HG02840 (cell line): ENCODE results near the gene PITRM1.

Source experiments
- ATAC-seq: cut with Tn5 transposase; IDR thresholded peaks from one replicate; pipeline ENCODE4 v1.9.1; 2021; ENCODE audit warnings: mild to moderate bottlenecking, moderate library complexity, moderate number of reproducible peaks; ENCODE audit not compliant: unreplicated experiment, low FRiP score

The PITRM1 gene

DNA sequence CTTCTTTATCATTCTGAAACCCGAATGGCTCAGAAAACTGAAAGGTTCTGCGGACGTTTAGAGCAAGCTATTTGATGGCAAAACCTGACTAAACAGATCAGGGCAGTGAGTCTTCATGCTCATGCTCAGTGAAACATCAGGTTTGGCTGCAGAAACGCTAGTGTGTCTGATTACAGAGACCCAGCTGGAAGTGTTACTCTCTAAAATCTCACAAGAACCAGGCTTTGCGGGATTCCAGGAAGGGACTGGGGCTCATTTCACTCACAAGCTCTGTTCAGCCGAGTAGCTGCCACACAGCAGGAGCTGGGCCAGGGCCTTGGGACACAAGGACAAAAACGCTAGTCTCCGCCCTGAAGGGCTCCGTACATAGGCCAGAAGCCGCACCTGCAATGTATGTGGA is 2.9 kb downstream of the PITRM1 start:
- no peak for ATAC-seq

DNA sequence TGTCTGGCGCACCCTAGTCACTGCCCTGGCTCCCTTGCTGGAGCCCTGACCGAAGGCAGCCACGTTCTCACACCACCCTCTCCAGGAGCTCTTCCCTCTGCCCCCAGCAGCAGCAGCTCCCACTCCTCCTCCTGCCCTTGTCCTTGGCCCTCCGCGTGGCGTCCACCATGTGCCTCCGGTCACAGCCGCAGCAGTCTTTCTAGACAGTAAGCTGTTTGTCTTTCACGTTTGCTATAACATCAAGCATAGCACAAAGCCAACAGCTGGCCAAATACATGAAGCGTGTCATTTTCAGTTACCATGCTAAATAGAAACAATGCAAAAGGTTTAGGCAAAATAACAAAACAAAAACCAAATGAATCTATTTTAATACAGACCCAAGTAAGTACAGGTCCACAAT is 3.3 kb downstream of the PITRM1 start:
- no peak for ATAC-seq

DNA sequence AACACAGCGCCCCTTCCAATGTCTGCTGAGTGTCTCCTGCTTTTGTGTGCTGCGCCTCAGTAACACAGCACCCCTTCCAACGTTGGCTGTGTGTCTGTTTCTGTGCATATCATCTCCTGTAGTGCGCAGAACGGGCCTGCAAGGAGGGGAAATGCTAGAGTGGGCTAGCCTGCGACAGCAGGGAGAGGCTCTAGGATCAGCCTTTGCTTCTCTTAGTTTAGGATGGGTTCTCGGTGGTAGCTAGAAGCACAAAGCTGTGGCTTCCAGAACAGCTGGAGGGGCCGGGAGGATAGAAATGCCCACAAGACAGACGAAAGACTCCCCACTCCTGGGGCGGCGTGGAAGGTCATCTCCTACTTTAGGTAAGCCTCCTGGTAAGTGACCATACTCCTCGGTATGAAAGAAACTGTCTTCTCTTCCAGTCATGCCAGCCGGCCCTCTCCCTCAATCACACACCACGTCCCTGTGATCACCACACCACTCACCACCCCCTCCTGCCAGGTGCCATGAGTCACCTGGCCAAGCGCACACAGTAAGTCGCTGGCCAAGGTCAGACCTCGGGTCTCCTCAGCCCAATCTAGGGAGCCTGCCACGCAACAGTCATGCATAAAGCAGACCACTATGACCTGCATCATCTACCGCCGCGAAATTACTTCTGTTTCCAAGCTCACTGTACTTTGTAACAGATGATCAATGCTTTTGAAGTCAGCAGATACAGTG is 4.8 kb downstream of the PITRM1 start:
- ATAC-seq: no peak

GRCh38 chr10:3166496-3167290 is 5.9 kb downstream of the PITRM1 start:
- no peak for ATAC-seq

GRCh38 chr10:3165196-3165595 is 7.4 kb downstream of the PITRM1 start:
- no peak for ATAC-seq

GRCh38 chr10:3163879-3164278 is 8.7 kb downstream of the PITRM1 start:
- no peak for ATAC-seq

GRCh38 chr10:3162533-3162932 is 10.0 kb downstream of the PITRM1 start:
- ATAC-seq: no peak

- ATAC-seq: no peak
Observed at GRCh38 chr10:3159152-3159551, 13.4 kb downstream of the PITRM1 start.

GRCh38 chr10:3154666-3155065 is 17.9 kb downstream of the PITRM1 start:
- no peak for ATAC-seq

GRCh38 chr10:3152566-3152935 is 20.0 kb downstream of the PITRM1 start:
- ATAC-seq: no peak

DNA sequence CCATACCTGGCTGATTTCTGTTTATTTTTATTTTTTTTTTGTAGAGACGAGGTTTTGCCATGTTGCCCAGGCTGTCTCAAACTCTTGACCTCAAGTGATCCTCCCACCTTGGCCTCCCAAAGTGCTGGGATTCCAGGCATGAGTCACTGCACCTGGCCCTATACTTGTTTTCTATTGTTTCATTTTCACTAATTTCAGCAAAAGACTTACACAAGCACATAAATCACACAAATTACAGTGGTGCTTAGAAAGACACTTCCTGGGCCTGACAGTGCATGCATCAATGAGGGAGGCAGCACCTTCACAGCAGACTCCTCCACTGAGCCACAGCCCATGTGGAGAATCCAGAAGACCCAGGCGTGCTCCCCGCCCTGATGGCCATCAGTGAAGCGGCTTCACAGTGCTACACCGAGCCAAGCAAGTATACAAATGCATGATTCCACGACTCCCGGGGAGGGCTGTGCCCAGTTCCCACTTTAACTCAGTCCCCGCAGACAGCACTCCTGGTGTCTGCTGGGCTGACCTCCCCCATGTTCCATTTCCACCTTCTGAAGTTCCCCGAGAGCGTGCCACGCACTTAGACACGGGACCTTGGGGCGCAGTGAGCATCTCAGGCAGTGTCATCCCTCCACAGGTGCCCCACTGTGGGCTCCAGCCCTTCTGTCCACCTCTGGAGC is 20.6 kb downstream of the PITRM1 start:
- no peak for ATAC-seq

- no peak for ATAC-seq
Observed at GRCh38 chr10:3150961-3151360, 21.6 kb downstream of the PITRM1 start.

GRCh38 chr10:3150366-3150765 is 22.2 kb downstream of the PITRM1 start:
- ATAC-seq: no peak

- ATAC-seq: no peak
Observed at GRCh38 chr10:3149918-3150317, 22.7 kb downstream of the PITRM1 start.

DNA sequence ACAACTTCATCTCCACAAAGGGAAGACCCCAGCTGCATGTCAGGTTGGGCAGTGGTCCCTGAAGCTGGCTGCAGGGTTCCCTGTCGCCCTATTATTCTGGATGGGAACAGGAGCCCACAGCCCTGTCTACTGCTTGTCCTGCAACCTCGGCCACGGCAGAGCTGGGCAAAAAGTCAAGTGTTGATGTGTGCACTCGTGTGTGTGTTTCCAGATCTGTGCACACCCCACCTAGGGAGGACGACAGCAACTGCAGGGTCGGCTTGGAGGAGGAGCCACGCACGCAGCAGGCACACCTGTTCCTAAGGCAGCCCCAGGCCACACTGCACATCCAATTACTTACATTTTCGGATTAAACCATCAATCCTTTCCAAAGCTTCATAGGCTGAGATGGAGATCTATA is 23.6 kb downstream of the PITRM1 start:
- ATAC-seq: no peak

DNA sequence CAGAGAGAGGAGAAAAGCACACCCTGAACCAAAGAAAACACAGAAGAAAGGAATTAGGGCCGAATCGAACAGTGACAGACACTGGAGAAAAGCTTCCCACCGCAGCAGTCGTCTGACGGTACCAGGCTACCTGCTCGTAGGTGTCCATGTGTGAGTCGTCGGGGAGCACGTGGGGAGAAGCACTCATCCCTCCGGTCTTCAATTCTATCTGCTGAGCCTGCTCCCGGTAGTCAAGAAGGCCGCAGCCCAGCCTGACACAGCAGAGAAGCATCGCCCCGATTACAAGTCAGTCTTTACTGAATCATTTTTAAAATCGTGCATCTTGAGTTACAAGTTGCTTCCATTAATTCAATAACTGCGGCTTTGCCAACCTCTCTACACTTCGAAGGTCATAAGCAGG is 24.5 kb downstream of the PITRM1 start:
- ATAC-seq: no peak

DNA sequence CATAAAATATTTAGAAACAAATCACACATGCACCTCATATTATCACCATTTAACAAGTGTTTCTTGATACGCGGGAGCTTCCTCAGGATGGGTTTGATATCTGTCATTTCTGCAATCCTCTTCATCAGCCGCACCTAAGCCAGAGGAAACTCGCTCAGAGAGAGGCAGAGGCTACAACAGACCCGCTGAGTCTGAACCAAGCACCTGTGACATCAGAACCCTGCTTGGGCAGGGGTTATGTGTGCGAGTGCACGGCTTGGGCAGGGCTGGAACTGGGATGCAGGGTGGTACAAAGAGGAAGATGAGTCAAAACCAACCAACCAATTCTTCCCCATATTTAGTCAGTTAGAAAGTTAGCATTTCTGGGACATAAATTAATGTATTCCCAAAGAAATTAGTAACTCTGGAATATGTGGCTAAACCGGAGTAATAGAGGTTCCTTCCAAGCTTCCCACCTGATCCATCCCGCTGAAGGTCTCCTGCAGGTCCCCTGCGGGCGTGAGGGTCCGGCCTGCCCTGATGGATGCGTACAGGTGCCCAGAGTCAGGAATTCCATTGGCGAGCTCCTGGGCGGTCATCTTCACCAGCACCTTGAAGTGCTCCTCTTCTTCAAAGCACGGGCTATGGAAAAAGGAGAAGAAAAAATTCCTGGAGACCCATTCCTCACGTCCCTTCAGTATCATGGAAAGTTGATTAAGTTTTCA is 25.3 kb downstream of the PITRM1 start:
- ATAC-seq: no peak

GRCh38 chr10:3146289-3146688 is 26.3 kb downstream of the PITRM1 start:
- ATAC-seq: no peak

- no peak for ATAC-seq
Observed at GRCh38 chr10:3145366-3145765, 27.2 kb downstream of the PITRM1 start.

GRCh38 chr10:3143791-3144434 is 28.7 kb downstream of the PITRM1 start:
- no peak for ATAC-seq
